Osteoblast (primary cell): Measurements from ENCODE around the gene ABHD12B. TPM values are rescaled to one million over a fixed set of nuclear protein-coding genes. Genes with fewer than 3 reads are reported as not detected.

Experiments used
- DNase-seq: peaks from one replicate; pipeline ENCODE4 v3.0.0; 2011; ENCODE audit warnings: low spot score, mixed read lengths; ENCODE audit not compliant: insufficient read length; ENCODE audit errors: missing footprints
- H2AFZ ChIP-seq: 2 replicates; pipeline ENCODE4 v1.6.0; 2011; ENCODE audit warnings: mild to moderate bottlenecking, low read length
- H3K27ac ChIP-seq: 2 replicates; pipeline ENCODE4 v1.5.1; 2011; ENCODE audit warnings: mild to moderate bottlenecking, low read depth, low read length, moderate library complexity
- H3K27me3 ChIP-seq: 2 replicates; pipeline ENCODE4 v1.6.0; 2012; ENCODE audit warnings: mild to moderate bottlenecking, control low read depth, inconsistent platforms, low read length, moderate library complexity; ENCODE audit not compliant: insufficient read depth
- H3K36me3 ChIP-seq: 2 replicates; pipeline ENCODE4 v1.5.1; 2011; ENCODE audit warnings: mild to moderate bottlenecking, low read length, control low read depth, moderate library complexity; ENCODE audit not compliant: insufficient read depth
- H3K4me1 ChIP-seq: 2 replicates; pipeline ENCODE4 v1.5.1; 2011; ENCODE audit warnings: mild to moderate bottlenecking, low read length, control low read depth, moderate library complexity; ENCODE audit not compliant: insufficient read depth
- H3K4me2 ChIP-seq: 2 replicates; pipeline ENCODE4 v1.6.0; 2011; ENCODE audit warnings: mild to moderate bottlenecking, low read length; ENCODE audit not compliant: insufficient read depth
- H3K4me3 ChIP-seq: fragments of 200-600 bp; sonication (generic); 3 replicates; pipeline ENCODE4 v1.5.1; 2012; ENCODE audit warnings: mild to moderate bottlenecking, low read length, inconsistent platforms; ENCODE audit not compliant: insufficient read depth
- H3K79me2 ChIP-seq: 2 replicates; pipeline ENCODE4 v1.6.0; 2012; ENCODE audit warnings: mild to moderate bottlenecking, low read length, control low read depth, inconsistent platforms; ENCODE audit not compliant: insufficient read depth
- H3K9me3 ChIP-seq: 2 replicates; pipeline ENCODE4 v1.5.1; 2011; ENCODE audit warnings: low read depth, low read length, control low read depth
- H4K20me1 ChIP-seq: 2 replicates; pipeline ENCODE4 v1.6.0; 2012; ENCODE audit warnings: mild to moderate bottlenecking, low read length, control low read depth; ENCODE audit not compliant: insufficient read depth
- total RNA-seq: library from RNA; depleted of rRNA; stranded (reverse); fragments of >200 nt; gene quantifications from 2 replicates; pipeline ENCODE4 v1.2.3, GENCODE V29; 2012
- TF ChIP-seq, protein P1 (sequence below): IDR thresholded peaks from 2 replicates; pipeline ENCODE4 v1.5.1; 2011; ENCODE audit warnings: mild to moderate bottlenecking, low read depth, low read length, moderate library complexity; ENCODE audit errors: extremely low read depth

Gene ABHD12B
- total RNA-seq, 1 donor: not detected

DNA sequence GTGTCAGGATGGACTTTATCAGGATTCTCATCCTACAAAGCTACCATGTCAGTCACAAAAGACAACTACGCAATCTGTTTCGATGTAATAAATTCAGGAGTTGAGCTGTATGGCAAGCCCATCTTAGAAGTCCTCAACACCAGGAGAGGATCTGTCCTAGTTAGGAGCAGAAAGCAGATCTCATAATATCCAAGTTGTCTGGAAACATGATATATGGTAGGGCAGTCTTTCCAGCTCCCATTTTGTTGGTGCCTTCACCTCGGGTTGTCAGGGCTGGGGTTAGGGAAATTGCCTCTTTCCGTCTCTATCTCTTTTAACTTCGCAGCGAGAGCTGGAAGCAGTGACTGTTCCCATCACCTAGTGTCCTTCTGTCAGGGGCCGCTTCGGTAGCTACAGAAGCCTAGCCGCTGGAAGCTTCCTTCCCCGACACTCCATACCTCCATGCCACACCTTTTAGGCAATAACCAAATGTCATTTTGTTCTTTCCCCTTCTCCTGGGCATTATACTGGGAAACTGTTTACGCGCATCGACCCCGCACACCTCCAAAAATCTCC is 42.3 kb upstream of the ABHD12B start:
- peak overlapping the region; percentile 17 for H2AFZ ChIP-seq
- H3K79me2 ChIP-seq: peaks cover 57% of the 10 kb centered on the region
- H3K36me3 ChIP-seq: peaks cover 6% of the 10 kb centered on the region
- H3K27ac ChIP-seq: no peak overlapping the region
- peak overlapping the region; percentile 76 for H3K4me3 ChIP-seq
- H3K4me2 ChIP-seq: peak overlapping the region; percentile 88
- no peak for DNase-seq
- no peaks in the 10 kb centered on the region for H3K27me3 ChIP-seq
- H4K20me1 ChIP-seq: peaks cover 51% of the 10 kb centered on the region
- no peaks in the 10 kb centered on the region for H3K9me3 ChIP-seq
- TF ChIP-seq, protein P1, sequence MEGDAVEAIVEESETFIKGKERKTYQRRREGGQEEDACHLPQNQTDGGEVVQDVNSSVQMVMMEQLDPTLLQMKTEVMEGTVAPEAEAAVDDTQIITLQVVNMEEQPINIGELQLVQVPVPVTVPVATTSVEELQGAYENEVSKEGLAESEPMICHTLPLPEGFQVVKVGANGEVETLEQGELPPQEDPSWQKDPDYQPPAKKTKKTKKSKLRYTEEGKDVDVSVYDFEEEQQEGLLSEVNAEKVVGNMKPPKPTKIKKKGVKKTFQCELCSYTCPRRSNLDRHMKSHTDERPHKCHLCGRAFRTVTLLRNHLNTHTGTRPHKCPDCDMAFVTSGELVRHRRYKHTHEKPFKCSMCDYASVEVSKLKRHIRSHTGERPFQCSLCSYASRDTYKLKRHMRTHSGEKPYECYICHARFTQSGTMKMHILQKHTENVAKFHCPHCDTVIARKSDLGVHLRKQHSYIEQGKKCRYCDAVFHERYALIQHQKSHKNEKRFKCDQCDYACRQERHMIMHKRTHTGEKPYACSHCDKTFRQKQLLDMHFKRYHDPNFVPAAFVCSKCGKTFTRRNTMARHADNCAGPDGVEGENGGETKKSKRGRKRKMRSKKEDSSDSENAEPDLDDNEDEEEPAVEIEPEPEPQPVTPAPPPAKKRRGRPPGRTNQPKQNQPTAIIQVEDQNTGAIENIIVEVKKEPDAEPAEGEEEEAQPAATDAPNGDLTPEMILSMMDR: no peak
- peaks cover 17% of the 10 kb centered on the region for H3K4me1 ChIP-seq

- peaks cover 6% of the 10 kb centered on the region for H3K36me3 ChIP-seq
- peaks cover 50% of the 10 kb centered on the region for H3K79me2 ChIP-seq
- peaks cover 46% of the 10 kb centered on the region for H4K20me1 ChIP-seq
- H3K4me3 ChIP-seq: peak overlapping the region; percentile 76
- H3K4me1 ChIP-seq: peaks cover 17% of the 10 kb centered on the region
- peak; percentile 87 for DNase-seq
- peak overlapping the region; percentile 43 for H2AFZ ChIP-seq
- no peaks in the 10 kb centered on the region for H3K9me3 ChIP-seq
- no peaks in the 10 kb centered on the region for H3K27me3 ChIP-seq
- TF ChIP-seq, protein P1: no peak
- peak overlapping the region; percentile 8 for H3K27ac ChIP-seq
- H3K4me2 ChIP-seq: peak overlapping the region; percentile 88
Observed at GRCh38 chr14:50830044-50830931, 41.6 kb upstream of the ABHD12B start.

DNA sequence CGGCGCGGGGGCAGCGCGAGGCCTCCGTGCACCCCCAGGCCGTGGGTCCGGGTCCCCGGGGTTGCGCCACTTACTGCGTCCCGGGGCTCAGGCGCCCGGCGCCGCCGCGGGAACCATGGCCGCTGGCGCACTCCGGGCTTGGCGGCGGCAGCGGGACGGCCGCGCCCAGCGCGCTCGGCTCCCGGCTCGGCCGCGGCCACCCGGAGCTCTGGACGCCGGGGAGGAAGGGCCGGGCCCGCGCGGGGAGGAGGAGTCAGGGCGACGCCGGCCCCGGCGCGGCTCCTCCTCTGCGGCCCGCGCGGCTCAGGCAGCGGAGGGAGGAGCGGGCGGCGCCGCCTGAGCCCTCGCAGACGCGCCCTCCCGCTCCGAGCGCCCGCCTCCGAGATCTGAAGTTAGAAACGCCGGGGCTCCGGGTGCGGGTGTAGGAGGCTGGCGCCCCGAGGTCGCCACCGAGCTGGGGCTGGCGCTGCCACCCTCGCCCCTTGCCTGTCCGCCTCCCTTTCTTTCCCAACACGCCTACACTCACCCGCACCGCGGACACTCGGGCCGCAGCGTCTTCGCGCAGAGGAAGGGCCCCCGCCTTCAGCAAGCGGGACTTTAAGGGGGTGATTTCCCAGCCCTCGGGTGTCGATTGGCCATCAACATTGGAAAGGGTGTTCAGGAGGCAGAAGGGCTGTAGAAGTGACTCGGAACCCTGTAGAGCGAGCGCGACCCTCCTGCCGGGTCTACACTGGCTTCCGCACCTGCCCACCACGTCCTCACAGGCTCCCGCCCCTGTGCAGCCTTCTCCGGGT is 40.7 kb upstream of the ABHD12B start, which contains the start of gene NIN:
NIN (minus strand) TSS at position 231 of the 794 bp plus-strand sequence. CDS start 9,106 bp downstream, outside the sequence.
- Histone ChIP-seq H4K20me1 (peaks cover 37% of the 10 kb centered on the region), H3K27ac (peak within 1 kb of the TSS; percentile 8), H3K27me3 (no peaks in the 10 kb centered on the region), H3K79me2 (peaks cover 42% of the 10 kb centered on the region), H3K9me3 (no peaks in the 10 kb centered on the region), H3K36me3 (peaks cover 6% of the 10 kb centered on the region), H3K4me2 (peak within 1 kb of the TSS; percentile 98), H3K4me1 (peaks cover 17% of the 10 kb centered on the region), H2AFZ (peak within 1 kb of the TSS; percentile 89), H3K4me3 (peak within 1 kb of the TSS; percentile 76)
- DNase-seq: peak; percentile 98
- TF ChIP-seq, protein P1: no peak
